RWPE2 (cell line): ENCODE results near the gene COL23A1.

Experiments
- ATAC-seq: fragments of 200-7000 bp; cut with Tn5 transposase; 3 replicates; pipeline ENCODE4 v1.9.1; 2021; ENCODE audit warnings: low read depth
- DNase-seq: peaks from one replicate; pipeline ENCODE4 v3.0.0-alpha.2; 2020; ENCODE audit warnings: low spot score
- H3K27ac ChIP-seq: fragments of 450-650 bp; 2 replicates; pipeline ENCODE4 v1.5.1; 2017; ENCODE audit warnings: mild to moderate bottlenecking; ENCODE audit not compliant: poor library complexity, severe bottlenecking
- H3K27me3 ChIP-seq: fragments of 250-450 bp; sonication (Bioruptor Pico); 2 replicates; pipeline ENCODE4 v1.5.1; 2021; ENCODE audit warnings: mild to moderate bottlenecking, moderate library complexity; ENCODE audit not compliant: insufficient read depth, poor library complexity, severe bottlenecking
- H3K36me3 ChIP-seq: fragments of 250-450 bp; sonication (Bioruptor Pico); 2 replicates; pipeline ENCODE4 v1.5.1; 2020; ENCODE audit warnings: low read depth, mild to moderate bottlenecking, moderate library complexity
- H3K4me1 ChIP-seq: fragments of 250-450 bp; sonication (Bioruptor Pico); 2 replicates; pipeline ENCODE4 v1.5.1; 2021; ENCODE audit warnings: mild to moderate bottlenecking, moderate library complexity; ENCODE audit not compliant: insufficient read depth, poor library complexity, severe bottlenecking
- H3K4me3 ChIP-seq: fragments of 250-450 bp; sonication (Bioruptor Pico); 2 replicates; pipeline ENCODE4 v1.5.1; 2021; ENCODE audit warnings: mild to moderate bottlenecking, moderate library complexity; ENCODE audit not compliant: severe bottlenecking
- H3K9me3 ChIP-seq: fragments of 250-450 bp; sonication (Bioruptor Pico); 2 replicates; pipeline ENCODE4 v1.5.1; 2021; ENCODE audit warnings: mild to moderate bottlenecking, moderate library complexity; ENCODE audit not compliant: severe bottlenecking
- TF ChIP-seq, protein P1 (sequence below): fragments of 450-650 bp; IDR thresholded peaks from one replicate; pipeline ENCODE4 v1.5.1; 2017; ENCODE audit warnings: mild to moderate bottlenecking, moderate library complexity; ENCODE audit not compliant: poor library complexity, severe bottlenecking

The COL23A1 gene

DNA sequence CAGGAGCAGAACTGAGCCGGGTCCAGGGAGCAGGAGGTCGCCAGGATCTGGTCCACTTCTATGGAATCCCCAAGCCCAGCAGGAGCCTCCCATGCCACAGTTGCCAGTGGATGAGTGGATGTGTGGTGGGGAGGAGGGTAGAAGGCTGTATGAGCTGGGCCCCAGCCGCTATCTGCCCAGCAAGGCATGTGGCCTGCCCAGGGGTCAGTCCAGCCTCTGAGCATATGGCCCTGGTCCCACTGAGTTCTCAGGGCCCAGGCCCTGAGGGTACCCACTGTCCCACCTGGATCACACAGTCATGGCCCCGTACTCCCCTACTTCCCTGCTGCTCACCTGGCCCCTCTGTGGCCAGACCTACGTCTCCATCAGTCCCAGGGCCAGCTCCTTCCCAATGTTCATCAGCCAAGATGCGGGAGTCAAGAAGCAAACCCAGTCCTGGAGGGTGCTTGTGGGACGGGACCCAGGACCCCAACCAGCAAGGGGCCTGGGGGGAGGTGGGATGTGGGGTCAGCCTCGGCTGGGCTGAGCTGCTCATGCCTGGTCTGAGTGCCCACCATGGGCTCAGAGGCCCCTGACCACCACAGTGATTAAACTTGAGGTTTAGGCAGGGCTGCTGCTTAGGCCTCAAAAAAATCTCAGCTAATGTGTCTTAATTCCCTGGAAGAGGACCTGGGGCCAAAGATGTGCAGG lies 152.7 kb downstream of the COL23A1 start:
- no peaks in the 10 kb centered on the region for H3K36me3 ChIP-seq
- H3K9me3 ChIP-seq: no peaks in the 10 kb centered on the region
- TF ChIP-seq, protein P1, sequence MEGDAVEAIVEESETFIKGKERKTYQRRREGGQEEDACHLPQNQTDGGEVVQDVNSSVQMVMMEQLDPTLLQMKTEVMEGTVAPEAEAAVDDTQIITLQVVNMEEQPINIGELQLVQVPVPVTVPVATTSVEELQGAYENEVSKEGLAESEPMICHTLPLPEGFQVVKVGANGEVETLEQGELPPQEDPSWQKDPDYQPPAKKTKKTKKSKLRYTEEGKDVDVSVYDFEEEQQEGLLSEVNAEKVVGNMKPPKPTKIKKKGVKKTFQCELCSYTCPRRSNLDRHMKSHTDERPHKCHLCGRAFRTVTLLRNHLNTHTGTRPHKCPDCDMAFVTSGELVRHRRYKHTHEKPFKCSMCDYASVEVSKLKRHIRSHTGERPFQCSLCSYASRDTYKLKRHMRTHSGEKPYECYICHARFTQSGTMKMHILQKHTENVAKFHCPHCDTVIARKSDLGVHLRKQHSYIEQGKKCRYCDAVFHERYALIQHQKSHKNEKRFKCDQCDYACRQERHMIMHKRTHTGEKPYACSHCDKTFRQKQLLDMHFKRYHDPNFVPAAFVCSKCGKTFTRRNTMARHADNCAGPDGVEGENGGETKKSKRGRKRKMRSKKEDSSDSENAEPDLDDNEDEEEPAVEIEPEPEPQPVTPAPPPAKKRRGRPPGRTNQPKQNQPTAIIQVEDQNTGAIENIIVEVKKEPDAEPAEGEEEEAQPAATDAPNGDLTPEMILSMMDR: no peak
- H3K27ac ChIP-seq: no peak overlapping the region
- H3K4me1 ChIP-seq: no peaks in the 10 kb centered on the region
- DNase-seq (no peak), ATAC-seq (no peak)
- no peaks in the 10 kb centered on the region for H3K27me3 ChIP-seq
- H3K4me3 ChIP-seq: no peak overlapping the region

DNA sequence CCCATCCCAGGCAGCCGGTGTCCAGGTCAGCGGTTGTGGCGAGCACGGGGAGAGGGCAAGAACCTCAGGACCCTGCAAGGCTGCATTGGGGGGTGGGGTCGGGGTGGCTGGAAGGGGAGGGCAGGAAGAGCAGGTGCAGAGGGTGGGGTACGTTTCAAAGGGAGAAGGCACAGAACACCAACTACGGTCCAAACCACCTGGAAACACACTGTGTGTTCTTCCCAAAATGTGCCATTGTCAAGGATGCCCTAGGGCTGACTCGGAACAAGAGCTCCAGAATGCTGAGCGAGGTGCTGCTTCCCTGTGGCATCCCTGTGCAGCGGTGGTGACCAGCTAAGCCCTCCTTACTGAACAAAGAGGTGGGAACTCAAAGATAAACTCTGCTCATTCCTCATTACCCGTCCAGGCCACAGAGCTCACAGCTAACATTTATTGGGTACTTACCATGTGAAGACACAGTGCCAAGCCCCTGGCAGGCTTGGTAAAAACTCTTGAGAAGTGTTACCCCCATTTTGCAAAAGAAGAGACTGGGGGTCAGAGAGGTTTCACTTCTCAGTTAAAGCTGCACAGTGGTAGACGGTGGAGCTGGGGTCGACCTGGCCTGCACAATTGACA lies 153.8 kb downstream of the COL23A1 start:
- no peaks in the 10 kb centered on the region for H3K36me3 ChIP-seq
- no peak overlapping the region for H3K27ac ChIP-seq
- no peaks in the 10 kb centered on the region for H3K4me1 ChIP-seq
- no peak for DNase-seq
- H3K9me3 ChIP-seq: no peaks in the 10 kb centered on the region
- no peak for ATAC-seq
- no peaks in the 10 kb centered on the region for H3K27me3 ChIP-seq
- no peak overlapping the region for H3K4me3 ChIP-seq
- TF ChIP-seq, protein P1: no peak

DNA sequence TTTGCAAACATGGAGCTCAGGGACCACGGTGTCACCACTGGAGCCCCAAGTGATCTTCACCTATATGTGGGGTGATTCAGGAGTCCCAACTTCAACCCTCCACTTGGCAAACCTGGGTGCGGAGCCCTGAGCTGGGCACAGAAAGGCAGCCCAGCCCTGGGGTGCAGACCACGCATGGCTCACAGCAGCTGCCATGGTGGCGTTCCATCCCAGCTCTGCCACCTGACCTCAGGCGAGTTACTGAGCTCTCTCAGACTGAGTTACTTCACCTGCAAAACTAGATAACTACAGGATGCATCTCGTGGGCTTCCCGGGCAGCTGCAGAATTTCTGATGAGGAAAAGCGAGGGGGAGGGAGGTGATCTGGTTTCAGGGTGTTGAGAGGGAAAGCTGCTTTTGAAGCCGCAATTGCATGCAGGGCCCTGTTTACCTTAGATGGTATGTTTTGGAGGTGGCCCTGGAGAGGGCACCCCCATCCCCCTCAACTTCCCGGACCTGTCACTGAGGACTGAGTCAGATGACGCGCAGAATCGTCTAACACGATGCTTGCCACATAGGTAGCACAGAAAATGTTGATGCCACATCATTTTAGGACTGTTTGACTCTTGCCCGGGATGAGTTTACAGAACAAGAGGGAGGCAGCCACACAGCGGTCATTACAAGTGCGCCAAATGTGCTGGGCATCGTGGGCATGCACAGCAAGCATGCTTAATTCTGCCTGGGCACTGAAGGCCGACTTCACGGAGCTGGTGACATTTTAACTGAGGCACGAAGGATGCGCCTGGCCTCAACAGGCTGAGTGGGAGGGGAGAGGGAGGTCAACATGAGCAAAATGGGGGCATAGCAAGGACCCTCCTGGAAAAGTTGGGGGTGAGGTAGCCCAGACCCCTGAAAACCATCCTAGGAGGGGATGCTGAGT lies 154.6 kb downstream of the COL23A1 start:
- no peak overlapping the region for H3K27ac ChIP-seq
- no peaks in the 10 kb centered on the region for H3K36me3 ChIP-seq
- ATAC-seq: no peak
- H3K27me3 ChIP-seq: no peaks in the 10 kb centered on the region
- no peak for DNase-seq
- no peak overlapping the region for H3K4me3 ChIP-seq
- no peaks in the 10 kb centered on the region for H3K9me3 ChIP-seq
- TF ChIP-seq, protein P1: no peak
- H3K4me1 ChIP-seq: no peaks in the 10 kb centered on the region

DNA sequence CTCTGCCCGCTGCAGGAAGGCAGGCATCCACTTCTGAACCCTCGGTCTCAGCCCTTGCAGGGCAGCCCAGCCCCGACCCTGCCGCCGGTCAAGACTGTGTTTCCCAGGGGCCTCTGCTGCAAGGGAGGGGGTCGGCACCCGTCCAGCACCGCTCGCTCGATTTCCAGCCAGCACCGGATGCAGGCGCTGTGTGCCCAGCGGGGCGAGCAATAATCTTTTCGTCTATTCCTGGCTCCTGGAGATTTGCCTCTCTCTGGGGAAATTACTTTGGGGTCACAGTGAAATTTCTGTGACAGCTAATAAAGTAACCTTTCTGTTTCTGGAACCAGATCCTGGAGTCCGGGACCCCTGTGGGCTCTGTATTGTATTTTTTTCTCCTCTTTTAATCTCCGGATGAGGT lies 155.3 kb downstream of the COL23A1 start:
- DNase-seq (no peak), ATAC-seq (no peak)
- H3K4me3 ChIP-seq: no peak overlapping the region
- no peak overlapping the region for H3K27ac ChIP-seq
- H3K27me3 ChIP-seq: no peaks in the 10 kb centered on the region
- no peaks in the 10 kb centered on the region for H3K4me1 ChIP-seq
- TF ChIP-seq, protein P1: no peak
- no peaks in the 10 kb centered on the region for H3K9me3 ChIP-seq
- no peaks in the 10 kb centered on the region for H3K36me3 ChIP-seq
